Astrocyte (in vitro differentiated cells and primary cell): ENCODE results near the gene ACTR3C.
"Not testable (repeated sequence)": the region's sequence is repeated elsewhere in the genome, so short reads cannot be mapped to it uniquely, and the experiment has no call there.

Experiments used
- EZH2 ChIP-seq: IDR thresholded peaks from 2 replicates; pipeline ENCODE4 v1.6.1; 2012; ENCODE audit warnings: mild to moderate bottlenecking, low read length, inconsistent platforms; ENCODE audit not compliant: insufficient read depth
- TF ChIP-seq, protein P1 (sequence below): IDR thresholded peaks from 2 replicates; pipeline ENCODE4 v1.5.1; 2011; ENCODE audit warnings: low read depth, mild to moderate bottlenecking, inconsistent platforms, low read length, moderate library complexity; ENCODE audit not compliant: insufficient read depth

GRCh38 chr7:150268798-150269197, 54.5 kb downstream of the ACTR3C start:
- TF ChIP-seq, protein P1, sequence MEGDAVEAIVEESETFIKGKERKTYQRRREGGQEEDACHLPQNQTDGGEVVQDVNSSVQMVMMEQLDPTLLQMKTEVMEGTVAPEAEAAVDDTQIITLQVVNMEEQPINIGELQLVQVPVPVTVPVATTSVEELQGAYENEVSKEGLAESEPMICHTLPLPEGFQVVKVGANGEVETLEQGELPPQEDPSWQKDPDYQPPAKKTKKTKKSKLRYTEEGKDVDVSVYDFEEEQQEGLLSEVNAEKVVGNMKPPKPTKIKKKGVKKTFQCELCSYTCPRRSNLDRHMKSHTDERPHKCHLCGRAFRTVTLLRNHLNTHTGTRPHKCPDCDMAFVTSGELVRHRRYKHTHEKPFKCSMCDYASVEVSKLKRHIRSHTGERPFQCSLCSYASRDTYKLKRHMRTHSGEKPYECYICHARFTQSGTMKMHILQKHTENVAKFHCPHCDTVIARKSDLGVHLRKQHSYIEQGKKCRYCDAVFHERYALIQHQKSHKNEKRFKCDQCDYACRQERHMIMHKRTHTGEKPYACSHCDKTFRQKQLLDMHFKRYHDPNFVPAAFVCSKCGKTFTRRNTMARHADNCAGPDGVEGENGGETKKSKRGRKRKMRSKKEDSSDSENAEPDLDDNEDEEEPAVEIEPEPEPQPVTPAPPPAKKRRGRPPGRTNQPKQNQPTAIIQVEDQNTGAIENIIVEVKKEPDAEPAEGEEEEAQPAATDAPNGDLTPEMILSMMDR = not testable (repeated sequence)
- not testable (repeated sequence) for TF ChIP-seq EZH2
